GM19239 (cell line): ENCODE measurements around the gene BCKDK.
"Not testable (repeated sequence)": the region's sequence is repeated elsewhere in the genome, so short reads cannot be mapped to it uniquely, and the experiment has no call there.

Source experiments
- DNase-seq: peaks from one replicate; pipeline ENCODE4 v3.0.0; 2011; ENCODE audit warnings: low spot score; ENCODE audit not compliant: insufficient read length
- FAIRE-seq: peaks from 2 replicates; lab custom pipeline; 2011; peaks lifted over from hg19 to GRCh38; lab: Jason Lieb, UNC

Gene BCKDK

GRCh38 chr16:31093132-31093703 is 15.0 kb upstream of the BCKDK start:
- FAIRE-seq: no peak
- DNase-seq: no peak

- FAIRE-seq: no peak
- DNase-seq: no peak
These were observed 14.1 kb upstream of the BCKDK start for GRCh38 chr16:31094088-31094423.

GRCh38 chr16:31094424-31095120 is 13.6 kb upstream of the BCKDK start, which contains the start of gene VKORC1:
Gene VKORC1, minus strand, starts transcription at chr16:31094797. Its CDS starts 68 bp downstream, at chr16:31094729.
- FAIRE-seq: peak; percentile 84
- DNase-seq: peak; percentile 88

DNA sequence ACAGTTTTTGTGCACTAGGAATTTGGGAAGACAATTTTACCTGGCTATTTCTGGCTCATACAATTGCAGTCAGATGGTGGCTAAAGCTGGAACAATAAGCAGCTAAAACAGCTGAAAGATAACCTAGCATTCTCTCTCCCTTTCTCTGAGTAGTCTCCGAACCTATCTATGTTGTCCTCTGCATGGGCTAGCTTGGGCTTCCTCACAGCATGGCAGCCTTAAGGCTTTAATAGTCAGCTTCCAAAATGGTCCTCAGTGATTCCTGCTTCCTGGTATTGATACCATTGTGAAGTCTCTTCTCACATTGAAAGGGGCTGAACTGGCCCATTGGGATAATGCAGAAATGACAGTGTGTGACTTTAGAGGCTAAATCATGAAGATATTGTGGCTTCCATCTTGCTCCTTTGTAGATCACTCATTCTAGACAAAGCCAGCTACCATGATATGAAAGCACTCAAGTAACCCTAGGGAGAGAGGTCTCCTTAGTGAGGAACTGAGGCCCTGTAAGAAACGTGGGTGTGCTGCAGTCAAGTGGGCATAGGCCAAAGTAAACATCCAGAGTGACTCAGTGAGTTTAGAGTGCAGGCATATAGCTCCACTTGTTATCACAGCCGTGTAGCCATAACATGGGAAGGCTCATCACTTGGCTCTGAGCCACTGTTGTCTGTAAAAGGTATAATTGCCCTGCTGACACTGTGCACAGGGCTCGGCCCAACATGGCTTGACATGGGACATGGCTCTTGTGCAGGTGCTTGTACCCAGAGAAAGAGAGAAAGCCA is 8.1 kb upstream of the BCKDK start:
- no peak for FAIRE-seq
- DNase-seq: no peak

DNA sequence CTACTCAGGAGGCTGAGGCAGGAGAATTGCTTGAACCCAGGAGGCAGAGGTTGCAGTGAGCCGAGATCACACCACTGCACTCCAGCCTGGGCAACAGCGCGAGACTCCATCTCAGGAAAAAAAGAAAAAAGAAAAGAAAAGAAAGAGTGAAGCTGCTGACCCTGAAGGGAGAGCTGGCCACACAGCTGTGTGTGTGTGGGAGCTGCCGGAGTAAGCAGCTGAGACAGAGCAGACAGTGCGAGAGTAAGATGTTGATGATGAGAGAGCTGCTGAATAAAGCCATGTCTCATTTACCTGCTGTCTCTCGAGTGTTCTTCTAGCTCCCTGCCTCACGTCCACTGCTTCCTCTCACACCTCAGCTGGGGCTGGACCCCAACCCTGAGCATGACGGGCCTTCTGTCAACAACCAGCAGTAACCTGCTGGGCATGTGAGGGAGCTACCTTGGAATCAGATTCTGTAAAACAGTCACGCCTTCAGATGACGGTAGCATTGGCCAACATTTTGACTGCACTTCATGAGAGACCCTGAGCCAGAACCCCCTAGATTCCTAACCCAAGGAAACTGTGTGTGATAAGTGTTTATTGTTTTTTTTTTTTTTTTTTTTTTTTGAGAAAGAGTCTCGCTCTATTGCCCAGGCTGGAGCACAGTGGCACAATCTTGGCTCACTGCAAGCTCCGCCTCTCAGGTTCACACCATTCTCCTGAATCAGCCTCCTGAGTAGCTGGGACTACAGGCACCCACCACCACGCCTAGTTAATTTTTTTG is 7.1 kb upstream of the BCKDK start:
- FAIRE-seq, DNase-seq: not testable (repeated sequence)

DNA sequence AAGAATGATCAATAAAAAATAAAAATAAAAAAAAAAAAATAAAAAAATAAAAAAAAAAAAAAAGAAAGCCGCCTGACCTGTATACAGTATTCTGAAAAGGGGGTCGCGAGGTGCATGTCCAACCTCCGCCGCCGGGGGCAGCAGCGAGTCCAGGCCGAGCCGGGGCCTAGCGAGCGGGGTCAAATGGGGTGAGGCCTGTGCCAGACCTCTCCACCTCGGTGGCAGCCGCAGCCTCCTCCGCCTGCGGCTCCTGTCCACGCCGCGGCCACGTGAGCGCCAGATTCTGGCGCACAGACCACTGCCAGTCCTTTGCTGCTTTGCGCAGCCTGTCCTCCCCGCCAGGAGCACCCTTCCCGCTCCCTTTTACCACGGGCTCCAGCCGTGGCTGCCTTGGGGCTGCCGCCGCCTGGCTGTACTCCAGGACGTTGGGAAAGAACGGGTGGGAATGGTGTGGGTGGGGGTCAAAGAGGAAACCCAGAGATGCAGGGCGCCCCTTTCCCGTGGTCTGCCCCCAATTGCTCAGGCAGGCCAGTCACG is 2.4 kb upstream of the BCKDK start:
- DNase-seq (peak; percentile 94), FAIRE-seq (no peak)

GRCh38 chr16:31106509-31107464 is 1.4 kb upstream of the BCKDK start:
- DNase-seq: no peak
- FAIRE-seq: no peak

- peak; percentile 87 for FAIRE-seq
- DNase-seq: peak; percentile 80
These were observed 720 bp upstream of the BCKDK start for GRCh38 chr16:31107465-31107867.

DNA sequence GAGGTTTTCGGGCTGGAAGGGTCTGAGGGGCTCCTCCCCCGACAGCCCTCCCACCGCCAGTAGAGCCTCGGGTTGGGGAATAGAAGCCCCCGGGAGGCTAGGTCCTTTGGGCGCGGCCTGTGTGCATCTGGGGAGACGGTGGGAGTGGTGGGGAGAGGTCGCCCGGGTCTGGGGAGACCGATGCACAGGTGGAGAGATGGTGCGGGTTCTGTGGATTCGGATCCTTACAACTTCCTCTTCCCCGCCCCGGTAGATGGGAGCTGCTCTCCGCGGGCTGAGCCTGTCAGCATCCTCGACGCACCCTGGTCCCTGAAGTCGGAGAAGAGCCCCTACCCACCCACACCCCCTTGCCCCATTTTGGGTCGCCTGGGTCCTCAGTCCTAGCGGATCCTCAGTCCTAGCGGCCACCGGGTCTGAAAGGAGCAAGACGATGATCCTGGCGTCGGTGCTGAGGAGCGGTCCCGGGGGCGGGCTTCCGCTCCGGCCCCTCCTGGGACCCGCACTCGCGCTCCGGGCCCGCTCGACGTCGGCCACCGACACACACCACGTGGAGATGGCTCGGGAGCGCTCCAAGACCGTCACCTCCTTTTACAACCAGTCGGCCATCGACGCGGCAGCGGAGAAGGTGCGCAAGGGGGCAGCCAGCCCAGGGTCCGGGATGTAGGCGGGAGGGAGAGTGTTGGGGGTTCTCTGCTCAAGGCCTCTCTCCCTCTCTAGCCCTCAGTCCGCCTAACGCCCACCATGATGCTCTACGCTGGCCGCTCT is 790 bp downstream of the BCKDK start:
- FAIRE-seq (no peak), DNase-seq (no peak)

DNA sequence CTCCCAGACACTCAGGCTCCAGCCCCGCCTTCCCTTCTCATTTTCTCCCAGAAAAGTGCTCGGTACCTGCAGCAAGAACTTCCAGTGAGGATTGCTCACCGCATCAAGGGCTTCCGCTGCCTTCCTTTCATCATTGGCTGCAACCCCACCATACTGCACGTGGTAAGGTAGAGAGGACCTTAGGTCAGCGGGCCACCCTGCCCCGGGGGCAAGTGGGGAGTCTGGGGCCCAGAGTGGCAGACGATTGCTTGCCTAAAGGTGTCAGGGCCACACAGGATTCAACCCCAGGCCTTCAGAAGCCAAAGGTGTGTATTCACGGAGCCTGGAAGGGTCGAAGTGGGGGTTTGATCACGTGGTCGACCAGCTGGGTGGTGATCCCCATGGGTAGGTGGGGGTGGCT is 1.4 kb downstream of the BCKDK start:
- no peak for DNase-seq
- FAIRE-seq: no peak

DNA sequence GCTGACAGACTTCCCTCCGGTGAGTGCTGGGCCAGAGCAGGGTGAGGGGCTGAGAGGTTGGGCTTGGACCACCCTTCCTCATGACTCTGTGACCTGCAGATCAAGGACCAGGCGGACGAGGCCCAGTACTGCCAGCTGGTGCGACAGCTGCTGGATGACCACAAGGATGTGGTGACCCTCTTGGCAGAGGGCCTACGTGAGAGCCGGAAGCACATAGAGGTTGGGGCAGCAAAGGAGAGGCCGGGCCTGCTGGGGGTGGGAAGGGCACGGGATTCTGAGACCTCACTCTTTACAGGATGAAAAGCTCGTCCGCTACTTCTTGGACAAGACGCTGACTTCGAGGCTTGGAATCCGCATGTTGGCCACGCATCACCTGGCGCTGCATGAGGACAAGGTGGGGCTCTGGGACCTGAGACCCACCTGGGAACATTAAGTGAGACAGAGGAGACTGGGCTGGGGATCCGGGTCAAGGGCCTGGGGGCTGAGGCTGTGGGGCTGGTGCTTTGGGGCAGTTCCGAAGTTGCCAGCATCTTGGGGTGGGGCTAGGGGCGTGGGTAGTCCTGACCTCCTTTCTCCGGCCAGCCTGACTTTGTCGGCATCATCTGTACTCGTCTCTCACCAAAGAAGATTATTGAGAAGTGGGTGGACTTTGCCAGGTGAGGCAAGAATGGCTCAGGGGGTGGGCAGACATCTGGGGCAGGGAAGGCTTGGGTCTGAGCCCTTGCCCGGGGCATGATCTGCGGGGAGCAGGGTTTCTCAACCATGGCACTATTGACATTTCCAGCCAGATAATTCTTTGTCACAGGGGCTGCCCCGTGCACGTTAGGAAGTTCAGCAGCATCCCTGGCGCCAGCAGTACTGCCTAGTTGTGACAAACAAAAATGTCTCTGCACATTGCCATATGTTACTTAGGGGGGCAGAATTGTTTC is 2.2 kb downstream of the BCKDK start:
- FAIRE-seq (no peak), DNase-seq (no peak)

DNA sequence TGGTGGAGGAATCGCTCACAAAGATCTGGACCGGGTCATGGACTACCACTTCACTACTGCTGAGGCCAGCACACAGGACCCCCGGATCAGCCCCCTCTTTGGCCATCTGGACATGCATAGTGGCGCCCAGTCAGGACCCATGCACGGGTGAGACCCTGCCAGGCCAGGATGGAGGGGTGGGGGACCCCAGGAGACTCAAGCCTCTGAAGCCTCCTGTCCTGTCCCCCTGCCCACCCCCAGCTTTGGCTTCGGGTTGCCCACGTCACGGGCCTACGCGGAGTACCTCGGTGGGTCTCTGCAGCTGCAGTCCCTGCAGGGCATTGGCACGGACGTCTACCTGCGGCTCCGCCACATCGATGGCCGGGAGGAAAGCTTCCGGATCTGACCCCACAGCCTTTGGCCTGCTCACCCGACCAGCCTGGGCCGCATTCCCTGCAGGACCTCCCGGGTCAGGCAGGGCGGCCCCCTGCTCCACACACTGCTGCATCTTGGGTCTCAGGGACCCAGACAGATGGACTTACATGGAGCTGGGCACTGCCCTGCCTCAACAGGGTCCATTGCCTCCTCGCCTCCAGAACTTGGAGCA is 3.8 kb downstream of the BCKDK start:
- DNase-seq (no peak), FAIRE-seq (no peak)

GRCh38 chr16:31112711-31113110 is 4.5 kb downstream of the BCKDK start:
- no peak for DNase-seq
- FAIRE-seq: no peak

- FAIRE-seq: peak; percentile 90
- peak; percentile 63 for DNase-seq
These were observed 5.2 kb downstream of the BCKDK start for GRCh38 chr16:31113121-31114120.

GRCh38 chr16:31114468-31114867 is 6.3 kb downstream of the BCKDK start:
- FAIRE-seq (no peak), DNase-seq (no peak)
